Muscle layer of colon (tissue), 2 donors: ENCODE data around the gene NDEL1.

ENCODE experiments used
- H3K27ac ChIP-seq: one replicate; pipeline ENCODE4 v1.7.0; 2013; ENCODE audit warnings: low read depth, mild to moderate bottlenecking, low read length, moderate library complexity
- H3K27me3 ChIP-seq, 2 donors: one replicate each; pipeline ENCODE4 v1.7.0; 2013; ENCODE audit warnings: low read length in 2 of 2, mild to moderate bottlenecking in 2 of 2; ENCODE audit not compliant: insufficient read depth in 2 of 2, control insufficient read depth in 1 of 2
- H3K36me3 ChIP-seq: one replicate; pipeline ENCODE4 v1.7.0; 2013; ENCODE audit warnings: mild to moderate bottlenecking, low read length; ENCODE audit not compliant: insufficient read depth
- H3K4me1 ChIP-seq: one replicate; pipeline ENCODE4 v1.7.0; 2013; ENCODE audit warnings: mild to moderate bottlenecking, low read length; ENCODE audit not compliant: insufficient read depth
- H3K4me3 ChIP-seq, 2 donors: one replicate each; pipeline ENCODE4 v1.7.0; 2013; ENCODE audit warnings: low read length in 2 of 2, low read depth in 1 of 2, mild to moderate bottlenecking in 1 of 2, moderate library complexity in 1 of 2
- H3K9ac ChIP-seq: one replicate; pipeline ENCODE4 v1.7.0; 2013; ENCODE audit warnings: low read length
- H3K9me3 ChIP-seq: one replicate; pipeline ENCODE4 v1.7.0; 2013; ENCODE audit warnings: mild to moderate bottlenecking, low read length
- donor health status: abdominal sarcoma.
- donor health status: Adenocarcinoma of cecum.

NDEL1 gene

GRCh38 chr17:8504460-8505207 lies 69.0 kb downstream of the NDEL1 start:
- H3K4me3 ChIP-seq: no peak overlapping the region
- peaks cover 34% of the 10 kb centered on the region for H3K36me3 ChIP-seq
- no peak overlapping the region for H3K9ac ChIP-seq
- no peaks in the 10 kb centered on the region for H3K4me1 ChIP-seq
- H3K9me3 ChIP-seq: no peaks in the 10 kb centered on the region
- H3K27ac ChIP-seq: no peak overlapping the region
- H3K27me3 ChIP-seq: no peaks in the 10 kb centered on the region

- Histone ChIP-seq H3K4me1 (no peaks in the 10 kb centered on the region), H3K9ac (no peak overlapping the region), H3K36me3 (peaks cover 22% of the 10 kb centered on the region), H3K27ac (no peak overlapping the region), H3K4me3 (no peak overlapping the region), H3K27me3 (no peaks in the 10 kb centered on the region), H3K9me3 (no peaks in the 10 kb centered on the region)
These were observed 70.5 kb downstream of the NDEL1 start for GRCh38 chr17:8506145-8506544.

GRCh38 chr17:8514801-8515200 lies 79.1 kb downstream of the NDEL1 start:
- Histone ChIP-seq H3K9ac (no peak overlapping the region), H3K4me1 (no peaks in the 10 kb centered on the region), H3K27ac (no peak overlapping the region), H3K27me3 (no peaks in the 10 kb centered on the region), H3K9me3 (no peaks in the 10 kb centered on the region), H3K4me3 (no peak overlapping the region), H3K36me3 (peaks cover 26% of the 10 kb centered on the region)
